ENCODE data around the gene CHMP4B. TPM values are rescaled to one million over a fixed set of nuclear protein-coding genes. Genes with fewer than 3 reads are reported as not detected.
A peak's percentile ranks its signal among the peaks of the same experiment; 100 is the strongest.

The CHMP4B gene
- total RNA-seq, 1 experiment from 2014 or later = 203 TPM

DNA sequence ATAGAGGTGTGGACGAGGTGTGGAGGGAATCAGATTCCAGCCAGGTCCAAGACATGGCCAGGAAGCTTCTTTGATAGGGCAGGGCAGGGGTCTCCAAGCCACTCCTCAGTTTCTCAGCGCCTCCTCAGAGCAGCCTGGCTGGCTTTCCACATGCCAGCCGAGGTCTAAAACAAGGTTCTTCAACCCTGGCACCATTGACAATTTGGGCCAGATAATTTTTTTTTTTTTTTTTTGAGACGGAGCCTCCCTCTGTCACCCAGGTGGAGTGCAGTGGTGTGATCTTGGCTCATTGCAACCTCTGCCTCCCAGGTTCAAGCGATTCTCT, 21.3 kb upstream of the CHMP4B start:
- no peak overlapping the region for H3K4me3 Mint-ChIP-seq (ENCODE audit: unreplicated experiment)
- no peaks in the 10 kb centered on the region for H3K9me3 Mint-ChIP-seq (ENCODE audit: unreplicated experiment)
- H3K27ac Mint-ChIP-seq (ENCODE audit: unreplicated experiment) = no peak overlapping the region
- no peak for DNase-seq
- no peaks in the 10 kb centered on the region for H3K27me3 Mint-ChIP-seq (ENCODE audit: insufficient read depth, unreplicated experiment)
- Histone ChIP-seq H3K4me1 (no peaks in the 10 kb centered on the region), H3K4me3 (ENCODE audit: low read depth, low read length) (no peak overlapping the region), H3K27me3 (replicated peaks; ENCODE audit: control insufficient read depth, insufficient read depth, low read length) (no peaks in the 10 kb centered on the region), H3K9me3 (0 out of 2 replicates have a peak, but pooled peaks cover 7% of the 10 kb centered on the region), H3K36me3 (ENCODE audit: control insufficient read depth, insufficient read depth, low read length) (no peaks in the 10 kb centered on the region)
- TF ChIP-seq, protein P1, sequence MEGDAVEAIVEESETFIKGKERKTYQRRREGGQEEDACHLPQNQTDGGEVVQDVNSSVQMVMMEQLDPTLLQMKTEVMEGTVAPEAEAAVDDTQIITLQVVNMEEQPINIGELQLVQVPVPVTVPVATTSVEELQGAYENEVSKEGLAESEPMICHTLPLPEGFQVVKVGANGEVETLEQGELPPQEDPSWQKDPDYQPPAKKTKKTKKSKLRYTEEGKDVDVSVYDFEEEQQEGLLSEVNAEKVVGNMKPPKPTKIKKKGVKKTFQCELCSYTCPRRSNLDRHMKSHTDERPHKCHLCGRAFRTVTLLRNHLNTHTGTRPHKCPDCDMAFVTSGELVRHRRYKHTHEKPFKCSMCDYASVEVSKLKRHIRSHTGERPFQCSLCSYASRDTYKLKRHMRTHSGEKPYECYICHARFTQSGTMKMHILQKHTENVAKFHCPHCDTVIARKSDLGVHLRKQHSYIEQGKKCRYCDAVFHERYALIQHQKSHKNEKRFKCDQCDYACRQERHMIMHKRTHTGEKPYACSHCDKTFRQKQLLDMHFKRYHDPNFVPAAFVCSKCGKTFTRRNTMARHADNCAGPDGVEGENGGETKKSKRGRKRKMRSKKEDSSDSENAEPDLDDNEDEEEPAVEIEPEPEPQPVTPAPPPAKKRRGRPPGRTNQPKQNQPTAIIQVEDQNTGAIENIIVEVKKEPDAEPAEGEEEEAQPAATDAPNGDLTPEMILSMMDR (IDR thresholded peaks at IDR 0.05; ENCODE audit: insufficient read depth in 1 of 2, low read depth in 1 of 2, low read length in 1 of 2, severe bottlenecking in 1 of 2, unreplicated experiment in 1 of 2) = no peak
- POLR2A ChIA-PET = no interaction called here
- H3K36me3 Mint-ChIP-seq (ENCODE audit: insufficient read depth, unreplicated experiment) = no peaks in the 10 kb centered on the region
- BruUV-seq (replicated peaks) = no TSS peak
- intact Hi-C loops (cut with micrococcal nuclease; ENCODE audit: unreplicated experiment) = no loop called here
- no peaks in the 10 kb centered on the region for H3K4me1 Mint-ChIP-seq (ENCODE audit: low read depth, unreplicated experiment)
- CTCF ChIA-PET = no interaction called here

DNA sequence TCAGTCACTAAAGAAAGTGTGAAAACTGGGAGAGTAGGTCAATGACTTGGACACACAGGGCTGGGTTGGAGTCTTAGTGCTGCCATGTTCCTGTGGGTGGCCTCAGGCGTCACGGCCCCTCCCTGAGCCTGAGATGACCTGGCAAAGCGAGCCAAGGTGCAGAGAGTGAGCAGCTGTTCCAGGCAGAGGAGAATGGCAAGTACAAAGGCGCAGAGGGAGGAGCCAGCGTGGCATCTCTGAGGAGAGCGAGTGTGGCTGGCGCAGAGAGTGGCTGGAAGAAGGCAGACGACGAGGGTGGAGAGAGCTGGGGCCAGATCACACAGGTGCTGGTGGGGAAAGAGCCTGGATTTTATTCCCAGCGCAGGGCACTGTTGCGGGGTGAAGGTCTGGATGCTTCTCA, 20.6 kb upstream of the CHMP4B start:
- H3K4me1 ChIP-seq = peaks cover 2% of the 10 kb centered on the region
- CTCF ChIA-PET = interaction anchor here (0.6 kb wide), 1 partner anchor 483 kb away, joined by 3 read pairs; no protein-coding TSS in a partner anchor

DNA sequence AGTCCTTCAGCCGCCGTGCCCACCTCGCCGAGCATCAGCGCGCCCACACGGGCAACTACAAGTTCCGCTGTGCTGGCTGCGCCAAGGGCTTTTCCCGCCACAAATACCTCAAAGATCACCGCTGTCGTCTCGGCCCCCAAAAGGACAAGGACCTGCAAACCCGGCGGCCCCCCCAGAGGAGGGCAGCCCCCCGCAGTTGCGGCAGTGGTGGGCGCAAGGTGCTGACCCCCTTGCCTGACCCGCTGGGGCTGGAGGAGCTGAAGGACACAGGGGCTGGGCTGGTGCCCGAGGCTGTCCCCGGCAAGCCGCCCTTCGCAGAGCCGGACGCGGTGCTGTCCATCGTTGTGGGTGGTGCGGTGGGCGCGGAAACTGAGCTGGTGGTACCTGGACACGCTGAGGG, 20.1 kb upstream of the CHMP4B start:
- Histone ChIP-seq H3K27me3 (replicated peaks; ENCODE audit: control insufficient read depth, insufficient read depth, low read length) (no peaks in the 10 kb centered on the region), H3K36me3 (ENCODE audit: control insufficient read depth, insufficient read depth, low read length) (no peaks in the 10 kb centered on the region), H3K4me1 (peaks cover 7% of the 10 kb centered on the region), H3K9me3 (0 out of 2 replicates have a peak, but pooled peaks cover 7% of the 10 kb centered on the region), H3K4me3 (ENCODE audit: low read depth, low read length) (no peak overlapping the region)
- Mint-ChIP-seq H3K36me3 (ENCODE audit: insufficient read depth, unreplicated experiment) (no peaks in the 10 kb centered on the region), H3K4me3 (ENCODE audit: unreplicated experiment) (no peak overlapping the region), H3K27ac (ENCODE audit: unreplicated experiment) (peak overlapping the region; percentile 34), H3K4me1 (ENCODE audit: low read depth, unreplicated experiment) (peaks cover 8% of the 10 kb centered on the region), H3K9me3 (ENCODE audit: unreplicated experiment) (no peaks in the 10 kb centered on the region), H3K27me3 (ENCODE audit: insufficient read depth, unreplicated experiment) (no peaks in the 10 kb centered on the region)
- DNase-seq = no peak
- BruUV-seq (replicated peaks) = no TSS peak
- ChIA-PET POLR2A (no interaction called here), CTCF (interaction anchor here (0.6 to 1.4 kb wide), 2 partner anchors 277 to 484 kb away, joined by 3 to 4 read pairs; no protein-coding TSS in a partner anchor)
- intact Hi-C loops (cut with micrococcal nuclease; ENCODE audit: unreplicated experiment) = no loop called here
- TF ChIP-seq, protein P1 (IDR thresholded peaks at IDR 0.05; ENCODE audit: insufficient read depth in 1 of 2, low read depth in 1 of 2, low read length in 1 of 2, severe bottlenecking in 1 of 2, unreplicated experiment in 1 of 2) = no peak

More for the DNA sequence above, 20.6 kb upstream of the CHMP4B start:
- no peaks in the 10 kb centered on the region for H3K27me3 ChIP-seq (replicated peaks; ENCODE audit: control insufficient read depth, insufficient read depth, low read length)
- H3K4me3 Mint-ChIP-seq (ENCODE audit: unreplicated experiment) = no peak overlapping the region
- H3K4me3 ChIP-seq (ENCODE audit: low read depth, low read length) = no peak overlapping the region
- peaks cover 4% of the 10 kb centered on the region for H3K4me1 Mint-ChIP-seq (ENCODE audit: low read depth, unreplicated experiment)
- no peak for DNase-seq
- no peaks in the 10 kb centered on the region for H3K27me3 Mint-ChIP-seq (ENCODE audit: insufficient read depth, unreplicated experiment)
- no peaks in the 10 kb centered on the region for H3K36me3 Mint-ChIP-seq (ENCODE audit: insufficient read depth, unreplicated experiment)
- H3K9me3 ChIP-seq = 0 out of 2 replicates have a peak, but pooled peaks cover 7% of the 10 kb centered on the region
- POLR2A ChIA-PET = no interaction called here
- H3K36me3 ChIP-seq (ENCODE audit: control insufficient read depth, insufficient read depth, low read length) = no peaks in the 10 kb centered on the region
- TF ChIP-seq, protein P1 (IDR thresholded peaks at IDR 0.05; ENCODE audit: insufficient read depth in 1 of 2, low read depth in 1 of 2, low read length in 1 of 2, severe bottlenecking in 1 of 2, unreplicated experiment in 1 of 2) = no peak
- peak overlapping the region; percentile 34 for H3K27ac Mint-ChIP-seq (ENCODE audit: unreplicated experiment)
- intact Hi-C loops (cut with micrococcal nuclease; ENCODE audit: unreplicated experiment) = no loop called here
- H3K9me3 Mint-ChIP-seq (ENCODE audit: unreplicated experiment) = no peaks in the 10 kb centered on the region
- no TSS peak for BruUV-seq (replicated peaks)

Measured in Caco-2 (cell line).